Measurements from ENCODE around the gene FAM98C.

GRCh38 chr19:38383184-38383583 is 19.7 kb upstream of the FAM98C start:
- TF ChIP-seq CTCF (IDR thresholded peaks at IDR 0.05; ENCODE audit: low read depth, low read length) (no peak), POLR2A (IDR thresholded peaks at IDR 0.05; ENCODE audit: extremely low read depth, insufficient read length) (no peak), MYC (IDR thresholded peaks at IDR 0.05; ENCODE audit: low read depth, low read length) (no peak)
- TF ChIP-seq, protein P1, sequence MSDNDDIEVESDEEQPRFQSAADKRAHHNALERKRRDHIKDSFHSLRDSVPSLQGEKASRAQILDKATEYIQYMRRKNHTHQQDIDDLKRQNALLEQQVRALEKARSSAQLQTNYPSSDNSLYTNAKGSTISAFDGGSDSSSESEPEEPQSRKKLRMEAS (IDR thresholded peaks at IDR 0.05; ENCODE audit: low read depth, low read length), result no peak
